ENCODE data around the gene SH3GLB2. TPM values are rescaled to one million over a fixed set of nuclear protein-coding genes. Genes with fewer than 3 reads are reported as not detected.

SH3GLB2 gene
- total and polyA plus RNA-seq, 4 donors, result 5.0 to 26.9 (median 18.3) TPM

GRCh38 chr9:129009584-129010141, 18.5 kb downstream of the SH3GLB2 start:
- WGBS, result 98% methylated on average over 17 of the region's 17 CpGs
- H3K9me3 ChIP-seq (ENCODE audit: control insufficient read depth in 4 of 4, low read length in 3 of 4), result no peaks in the 10 kb centered on the region
- no peak for TF ChIP-seq ATF3 (IDR thresholded peaks at IDR 0.05)
- TF ChIP-seq TAF1 (conservative IDR thresholded peaks at IDR 0.05), result no peak
- TF ChIP-seq NR2F2 (IDR thresholded peaks at IDR 0.05), result no peak
- no peak for TF ChIP-seq FOXA2 (IDR thresholded peaks at IDR 0.05)
- no peak for TF ChIP-seq MAX (IDR thresholded peaks at IDR 0.05)
- TF ChIP-seq ZBTB33 (IDR thresholded peaks at IDR 0.05), result no peak
- no peak for TF ChIP-seq RXRA (IDR thresholded peaks at IDR 0.05)
- no peak for TF ChIP-seq SP1 (IDR thresholded peaks at IDR 0.05)
- TF ChIP-seq YY1 (IDR thresholded peaks at IDR 0.05), result no peak
- no peak for TF ChIP-seq HNF4G (IDR thresholded peaks at IDR 0.05)
- TF ChIP-seq REST (IDR thresholded peaks at IDR 0.05), result no peak
- H3K9ac ChIP-seq (ENCODE audit: low read depth in 1 of 2, low read length in 2 of 2), result no peak overlapping the region
- peaks cover 0 to 32% (median 10%) of the 10 kb centered on the region in 4 donors for H3K36me3 ChIP-seq (ENCODE audit: control insufficient read depth in 4 of 4, insufficient read depth in 3 of 4, low read depth in 1 of 4, low read length in 3 of 4)
- no peaks in the 10 kb centered on the region for H3K27me3 ChIP-seq (ENCODE audit: control insufficient read depth in 4 of 4, insufficient read depth in 4 of 4, low read length in 3 of 4)
- no peak overlapping the region for H3K27ac ChIP-seq (ENCODE audit: low read depth in 1 of 2, low read length in 2 of 2)
- no peak overlapping the region for H3K4me3 ChIP-seq (ENCODE audit: low read depth in 1 of 3, low read length in 3 of 3)
- H3K4me1 ChIP-seq (ENCODE audit: control insufficient read depth in 4 of 4, insufficient read depth in 4 of 4, low read length in 3 of 4), result peaks cover 0 to 11% (median 3%) of the 10 kb centered on the region in 4 donors
- no peak for DNase-seq (ENCODE audit: low spot score)

GRCh38 chr9:129008986-129009583, 19.0 kb downstream of the SH3GLB2 start:
- no peak overlapping the region for H3K4me3 ChIP-seq (ENCODE audit: low read depth in 1 of 3, low read length in 3 of 3)
- WGBS, result 91% methylated on average over 13 of the region's 13 CpGs
- H3K9me3 ChIP-seq (ENCODE audit: control insufficient read depth in 4 of 4, low read length in 3 of 4), result no peaks in the 10 kb centered on the region
- DNase-seq (ENCODE audit: low spot score), result no peak
- H3K36me3 ChIP-seq (ENCODE audit: control insufficient read depth in 4 of 4, insufficient read depth in 3 of 4, low read depth in 1 of 4, low read length in 3 of 4), result peaks cover 0 to 26% (median 7%) of the 10 kb centered on the region in 4 donors
- TF ChIP-seq FOXA1 (IDR thresholded peaks at IDR 0.05) (no peak), JUND (IDR thresholded peaks at IDR 0.05) (no peak), EGR1 (IDR thresholded peaks at IDR 0.05; ENCODE audit: low read depth in 2 of 2) (no peak), ATF3 (IDR thresholded peaks at IDR 0.05) (no peak), RXRA (IDR thresholded peaks at IDR 0.05) (no peak), YY1 (IDR thresholded peaks at IDR 0.05) (no peak), ZBTB33 (IDR thresholded peaks at IDR 0.05) (no peak), HNF4G (IDR thresholded peaks at IDR 0.05) (no peak)
- H3K27me3 ChIP-seq (ENCODE audit: control insufficient read depth in 4 of 4, insufficient read depth in 4 of 4, low read length in 3 of 4), result no peaks in the 10 kb centered on the region
- no peak overlapping the region for H3K9ac ChIP-seq (ENCODE audit: low read depth in 1 of 2, low read length in 2 of 2)
- peaks cover 0 to 11% (median 3%) of the 10 kb centered on the region in 4 donors for H3K4me1 ChIP-seq (ENCODE audit: control insufficient read depth in 4 of 4, insufficient read depth in 4 of 4, low read length in 3 of 4)
- H3K27ac ChIP-seq (ENCODE audit: low read depth in 1 of 2, low read length in 2 of 2), result no peak overlapping the region

Measured in liver (tissue), 9 donors.